GM23248 (cell line): Measurements from ENCODE around the gene KIR3DL3. TPM values are rescaled to one million over a fixed set of nuclear protein-coding genes. Genes with fewer than 3 reads are reported as not detected.
"Not testable (repeated sequence)": the region's sequence is repeated elsewhere in the genome, so short reads cannot be mapped to it uniquely, and the experiment has no call there.

ENCODE experiments used
- DNase-seq: peaks from one replicate; pipeline ENCODE4 v3.0.0-alpha.2; 2015
- H2AFZ ChIP-seq: fragments of 200-600 bp; sonication (generic); 2 replicates; pipeline ENCODE4 v1.6.1; 2016; ENCODE audit warnings: antibody characterized with exemption
- H3F3A ChIP-seq: fragments of 200-600 bp; sonication (generic); 2 replicates; pipeline ENCODE4 v1.6.1; 2016; ENCODE audit warnings: mild to moderate bottlenecking, antibody characterized with exemption, mixed run types; ENCODE audit not compliant: insufficient read depth
- H3K27ac ChIP-seq: fragments of 200-600 bp; sonication (generic); 2 replicates; pipeline ENCODE4 v1.5.1; 2016; ENCODE audit warnings: mild to moderate bottlenecking
- H3K27me3 ChIP-seq: fragments of 200-600 bp; sonication (generic); replicated peaks from 2 replicates; pipeline ENCODE4 v1.6.1; 2016; ENCODE audit warnings: mild to moderate bottlenecking; ENCODE audit not compliant: insufficient read depth
- H3K36me3 ChIP-seq: fragments of 200-600 bp; sonication (generic); 2 replicates; pipeline ENCODE4 v1.6.1; 2016; ENCODE audit warnings: low read depth, mild to moderate bottlenecking
- H3K4me1 ChIP-seq: fragments of 200-600 bp; sonication (generic); 2 replicates; pipeline ENCODE4 v1.6.1; 2016; ENCODE audit warnings: mild to moderate bottlenecking; ENCODE audit not compliant: insufficient read depth
- H3K4me2 ChIP-seq: fragments of 200-600 bp; sonication (generic); one replicate; pipeline ENCODE4 v1.6.1; 2016; ENCODE audit warnings: mild to moderate bottlenecking; ENCODE audit not compliant: unreplicated experiment
- H3K4me3 ChIP-seq: fragments of 200-600 bp; sonication (generic); 2 replicates; pipeline ENCODE4 v1.5.1; 2016; ENCODE audit warnings: mild to moderate bottlenecking
- H3K79me2 ChIP-seq: fragments of 200-600 bp; sonication (generic); 2 replicates; pipeline ENCODE4 v1.6.1; 2016; ENCODE audit warnings: mild to moderate bottlenecking; ENCODE audit not compliant: insufficient read depth
- H3K9ac ChIP-seq: fragments of 200-600 bp; sonication (generic); 2 replicates; pipeline ENCODE4 v1.6.1; 2016; ENCODE audit warnings: mild to moderate bottlenecking
- H3K9me2 ChIP-seq: fragments of 200-600 bp; sonication (generic); 2 replicates; pipeline ENCODE4 v1.6.1; 2016; ENCODE audit warnings: mixed run types, mild to moderate bottlenecking, moderate library complexity; ENCODE audit not compliant: insufficient read depth
- H3K9me3 ChIP-seq: fragments of 200-600 bp; sonication (generic); one replicate; pipeline ENCODE4 v1.6.1; 2017; ENCODE audit warnings: low read depth
- H4K20me1 ChIP-seq: fragments of 200-600 bp; sonication (generic); 2 replicates; pipeline ENCODE4 v1.6.0; 2016; ENCODE audit not compliant: insufficient read depth
- WGBS, 2 experiments: methylation state at CpG; one replicate each; pipeline ENCODE4 v1.1.6; 2015 to 2017; ENCODE audit warnings: low lambda C conversion rate in 2 of 2, low coverage in 1 of 2; ENCODE audit errors: missing lambda C conversion rate in 2 of 2; 5-methylcytosine and 5-hydroxymethylcytosine counted together
- in situ Hi-C: fragments of 300-500 bp; cut with MboI; formaldehyde crosslinking; loops from 2 replicates; pipeline ENCODE4 v1.15.0; 2020
- polyA plus RNA-seq: library from polyadenylated mRNA; unstranded; fragments of >200 nt; fragmentation: Nextera tagmentation; extraction: Ambion mirVana; gene quantifications from 2 replicates; pipeline ENCODE4 v1.2.1, GENCODE V29; 2016
- total RNA-seq: library from RNA; depleted of rRNA; stranded (reverse); fragments of >200 nt; shearing (Covaris generic); gene quantifications from 2 replicates; pipeline ENCODE4 v1.2.3, GENCODE V29; 2014

Gene KIR3DL3
- total and polyA plus RNA-seq, 2 experiments from 2014 or later = not detected

DNA sequence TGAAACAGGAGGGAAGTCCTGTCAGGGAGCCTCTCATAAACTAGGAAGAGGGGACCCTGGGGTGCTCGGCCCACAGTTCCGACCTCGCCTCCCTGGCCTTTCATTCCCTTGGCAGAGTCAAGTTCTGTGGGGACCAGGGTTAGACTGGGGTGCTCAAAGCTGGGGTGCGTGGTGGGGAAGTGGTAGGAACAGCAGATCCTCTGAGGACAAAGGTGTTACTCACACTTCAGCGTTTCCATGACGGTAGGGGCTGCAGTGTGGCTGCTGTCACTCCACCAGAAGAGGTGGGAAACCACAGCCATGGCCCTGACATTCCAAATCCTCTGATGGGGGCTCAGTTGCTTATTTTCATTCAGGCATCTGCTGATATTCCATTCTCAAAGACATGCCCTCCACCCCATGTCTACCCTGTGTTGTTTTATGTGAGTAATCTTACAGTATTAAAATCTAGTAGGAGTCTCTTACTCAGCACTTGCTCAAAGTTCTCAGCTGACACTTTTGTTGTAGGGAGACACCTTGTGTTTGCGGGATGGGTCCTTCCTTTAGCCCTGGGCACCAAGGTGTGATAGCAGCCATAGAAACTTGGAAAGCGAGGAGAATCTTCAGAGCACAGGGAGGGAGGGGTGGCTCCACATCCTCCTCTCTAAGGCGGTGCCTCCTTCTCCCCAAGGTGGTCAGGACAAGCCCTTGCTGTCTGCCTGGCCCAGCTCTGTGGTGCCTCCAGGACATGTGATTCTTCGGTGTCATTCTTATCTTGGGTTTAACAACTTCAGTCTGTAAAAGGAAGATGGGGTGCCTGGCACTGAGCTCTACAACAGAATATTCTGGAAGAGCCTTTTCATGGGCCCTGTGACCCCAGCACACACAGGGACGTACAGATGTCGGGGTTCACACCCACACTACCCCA, 32.2 kb downstream of the KIR3DL3 start:
- DNase-seq, H3F3A ChIP-seq, H3K9ac ChIP-seq, H3K79me2 ChIP-seq, H4K20me1 ChIP-seq, H3K4me2 ChIP-seq, H3K4me1 ChIP-seq, H3K9me3 ChIP-seq, H3K27me3 ChIP-seq, H3K4me3 ChIP-seq, H3K9me2 ChIP-seq, in situ Hi-C loops, H3K27ac ChIP-seq, H2AFZ ChIP-seq, H3K36me3 ChIP-seq: not testable (repeated sequence)
- WGBS, 2 experiments = 28 to 30% methylated on average over 10 to 12 of the region's 12 CpGs

- H3K27ac ChIP-seq, H3K4me2 ChIP-seq, H3K27me3 ChIP-seq, H3K36me3 ChIP-seq, H3K9me3 ChIP-seq, H3F3A ChIP-seq, DNase-seq, H4K20me1 ChIP-seq, in situ Hi-C loops, H3K79me2 ChIP-seq, H3K9me2 ChIP-seq, H3K4me3 ChIP-seq, H3K9ac ChIP-seq, H3K4me1 ChIP-seq, H2AFZ ChIP-seq: not testable (repeated sequence)
- WGBS, 2 experiments = 9 to 18% methylated on average over 6 of the region's 6 CpGs
Measured at GRCh38 chr19:54758577-54758976, 34.3 kb downstream of the KIR3DL3 start.

- WGBS, 2 experiments = 17 to 21% methylated on average over 8 of the region's 8 CpGs
- H3K9me3 ChIP-seq, H3K79me2 ChIP-seq, H3K27me3 ChIP-seq, in situ Hi-C loops, H3K4me3 ChIP-seq, H3K4me1 ChIP-seq, H4K20me1 ChIP-seq, H3K36me3 ChIP-seq, H2AFZ ChIP-seq, H3K4me2 ChIP-seq, H3K9me2 ChIP-seq, H3K27ac ChIP-seq, H3K9ac ChIP-seq, H3F3A ChIP-seq: not testable (repeated sequence)
- DNase-seq = peak; percentile 3
Measured at GRCh38 chr19:54764219-54764618, 40.0 kb downstream of the KIR3DL3 start.

GRCh38 chr19:54766464-54766863, 42.2 kb downstream of the KIR3DL3 start:
- H3K27ac ChIP-seq, H3K9ac ChIP-seq, H3K4me2 ChIP-seq, H4K20me1 ChIP-seq, H3K4me1 ChIP-seq, H3K27me3 ChIP-seq, H3K4me3 ChIP-seq, H3K36me3 ChIP-seq, DNase-seq, H3F3A ChIP-seq, H3K9me3 ChIP-seq, H3K9me2 ChIP-seq, H2AFZ ChIP-seq, H3K79me2 ChIP-seq, in situ Hi-C loops: not testable (repeated sequence)
- whole genome bisulfite sequencing, 2 experiments = 17 to 24% methylated on average over 4 of the region's 4 CpGs

- H2AFZ ChIP-seq, H3K4me3 ChIP-seq, H3K27ac ChIP-seq, H3F3A ChIP-seq, H4K20me1 ChIP-seq, H3K9me3 ChIP-seq, H3K36me3 ChIP-seq, H3K9ac ChIP-seq, H3K4me2 ChIP-seq, H3K4me1 ChIP-seq, DNase-seq, H3K79me2 ChIP-seq, H3K27me3 ChIP-seq, in situ Hi-C loops, H3K9me2 ChIP-seq: not testable (repeated sequence)
- 67 to 70% methylated on average over 15 of the region's 15 CpGs for WGBS, 2 experiments
Measured at GRCh38 chr19:54769646-54770045, 45.4 kb downstream of the KIR3DL3 start, which contains the start of gene KIR2DL1. TSS of gene KIR2DL1 (plus strand) at chr19:54769793. CDS start at chr19:54769851, 58 bp downstream.

- H2AFZ ChIP-seq, in situ Hi-C loops, H3K4me1 ChIP-seq, H3K36me3 ChIP-seq, H3K4me3 ChIP-seq, H3K9me3 ChIP-seq, H4K20me1 ChIP-seq, DNase-seq, H3K9me2 ChIP-seq, H3K27me3 ChIP-seq, H3F3A ChIP-seq, H3K79me2 ChIP-seq, H3K27ac ChIP-seq, H3K4me2 ChIP-seq, H3K9ac ChIP-seq: not testable (repeated sequence)
- 23 to 37% methylated on average over 4 of the region's 4 CpGs for WGBS, 2 experiments
Measured at GRCh38 chr19:54770511-54770910, 46.3 kb downstream of the KIR3DL3 start.

DNA sequence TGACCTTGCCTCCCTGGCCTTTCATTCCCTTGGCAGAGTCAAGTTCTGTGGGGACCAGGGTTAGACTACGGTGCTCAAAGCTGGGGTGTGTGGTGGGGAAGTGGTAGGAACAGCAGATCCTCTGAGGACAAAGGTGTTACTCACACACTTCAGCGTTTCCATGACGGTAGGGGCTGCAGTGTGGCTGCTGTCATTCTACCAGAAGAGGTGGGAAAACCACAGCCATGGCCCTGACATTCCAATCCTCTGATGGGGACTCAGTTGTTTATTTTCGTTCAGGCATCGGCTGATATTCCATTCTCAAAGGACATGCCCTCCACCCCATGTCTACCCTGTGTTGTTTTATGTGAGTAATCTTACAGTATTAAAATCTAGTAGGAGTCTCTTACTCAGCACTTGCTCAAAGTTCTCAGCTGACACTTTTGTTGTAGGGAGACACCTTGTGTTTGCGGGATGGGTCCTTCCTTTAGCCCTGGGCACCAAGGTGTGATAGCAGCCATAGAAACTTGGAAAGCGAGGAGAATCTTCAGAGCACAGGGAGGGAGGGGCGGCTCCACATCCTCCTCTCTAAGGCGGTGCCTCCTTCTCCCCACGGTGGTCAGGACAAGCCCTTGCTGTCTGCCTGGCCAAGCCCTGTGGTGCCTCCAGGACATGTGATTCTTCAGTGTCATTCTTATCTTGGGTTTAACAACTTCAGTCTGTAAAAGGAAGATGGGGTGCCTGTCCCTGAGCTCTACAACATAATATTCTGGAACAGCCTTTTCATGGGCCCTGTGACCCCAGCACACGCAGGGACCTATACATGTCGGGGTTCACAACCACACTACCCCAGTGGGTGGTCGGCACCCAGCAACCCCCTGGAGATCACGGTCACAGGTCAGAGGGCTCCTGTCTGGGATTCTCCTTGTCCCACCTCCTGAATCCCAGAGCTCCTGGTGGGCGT, 47.0 kb downstream of the KIR3DL3 start:
- H3F3A ChIP-seq, H3K4me2 ChIP-seq, in situ Hi-C loops, H3K27me3 ChIP-seq, H3K4me3 ChIP-seq, H3K9me2 ChIP-seq, H3K79me2 ChIP-seq, H2AFZ ChIP-seq, H3K9me3 ChIP-seq, H3K27ac ChIP-seq, H3K9ac ChIP-seq, H4K20me1 ChIP-seq, H3K36me3 ChIP-seq, DNase-seq, H3K4me1 ChIP-seq: not testable (repeated sequence)
- 25 to 29% methylated on average over 14 of the region's 15 CpGs for WGBS, 2 experiments
